GM20431 (cell line): ENCODE data around the gene BBS9.

Experiments used
- in situ Hi-C: fragments of 300-500 bp; cut with MseI, MboI; formaldehyde crosslinking; loops from one replicate; pipeline ENCODE4 v1.15.0; 2020; ENCODE audit warnings: low sequenced_read_pairs; ENCODE audit not compliant: unreplicated experiment

Gene BBS9

GRCh38 chr7:33626869-33627268, 497.5 kb downstream of the BBS9 start:
- in situ Hi-C loops = no loop called here

DNA sequence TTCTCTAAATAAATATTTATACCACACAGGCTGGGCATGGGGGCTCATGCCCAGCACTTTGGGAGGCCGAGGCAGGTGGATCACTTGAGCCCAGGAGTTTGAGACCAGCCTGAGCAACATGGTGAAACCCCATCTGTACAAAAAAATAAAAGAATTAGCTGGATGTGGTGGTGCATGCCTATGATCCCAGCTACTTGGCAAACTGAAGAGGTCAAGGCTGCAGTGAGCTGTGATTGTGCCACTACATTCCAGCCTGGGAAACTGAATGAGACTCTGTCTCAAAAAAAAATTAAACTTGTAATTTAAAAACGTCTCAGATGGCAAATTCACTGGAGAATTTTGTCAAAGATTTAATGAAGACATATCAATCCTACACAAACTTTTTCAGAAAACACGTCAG, 498.4 kb downstream of the BBS9 start:
- in situ Hi-C loops = no loop called here

- in situ Hi-C loops = no loop called here
These were observed 499.5 kb downstream of the BBS9 start for GRCh38 chr7:33628894-33629293.

DNA sequence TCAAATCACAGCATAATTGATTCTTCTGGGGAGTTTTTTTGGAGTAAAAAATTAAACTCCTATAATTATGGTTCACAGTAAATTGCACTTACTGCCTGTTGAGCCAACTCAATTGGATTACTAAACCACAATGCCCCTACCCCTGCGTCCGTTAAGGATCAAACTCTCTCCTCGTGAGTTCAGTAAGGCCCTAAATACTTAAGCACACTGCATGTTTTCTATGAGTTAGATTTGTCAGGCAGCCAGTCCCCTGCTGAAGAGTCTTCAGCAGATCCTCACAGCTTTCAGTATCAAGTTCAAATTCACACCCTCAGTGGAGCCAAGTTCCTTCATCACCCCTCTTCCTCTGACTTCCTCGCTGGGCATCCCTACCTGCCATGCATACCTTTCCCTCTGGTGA, 501.0 kb downstream of the BBS9 start:
- in situ Hi-C loops = no loop called here

- in situ Hi-C loops = no loop called here
These were observed 503.0 kb downstream of the BBS9 start for GRCh38 chr7:33632322-33632721.

DNA sequence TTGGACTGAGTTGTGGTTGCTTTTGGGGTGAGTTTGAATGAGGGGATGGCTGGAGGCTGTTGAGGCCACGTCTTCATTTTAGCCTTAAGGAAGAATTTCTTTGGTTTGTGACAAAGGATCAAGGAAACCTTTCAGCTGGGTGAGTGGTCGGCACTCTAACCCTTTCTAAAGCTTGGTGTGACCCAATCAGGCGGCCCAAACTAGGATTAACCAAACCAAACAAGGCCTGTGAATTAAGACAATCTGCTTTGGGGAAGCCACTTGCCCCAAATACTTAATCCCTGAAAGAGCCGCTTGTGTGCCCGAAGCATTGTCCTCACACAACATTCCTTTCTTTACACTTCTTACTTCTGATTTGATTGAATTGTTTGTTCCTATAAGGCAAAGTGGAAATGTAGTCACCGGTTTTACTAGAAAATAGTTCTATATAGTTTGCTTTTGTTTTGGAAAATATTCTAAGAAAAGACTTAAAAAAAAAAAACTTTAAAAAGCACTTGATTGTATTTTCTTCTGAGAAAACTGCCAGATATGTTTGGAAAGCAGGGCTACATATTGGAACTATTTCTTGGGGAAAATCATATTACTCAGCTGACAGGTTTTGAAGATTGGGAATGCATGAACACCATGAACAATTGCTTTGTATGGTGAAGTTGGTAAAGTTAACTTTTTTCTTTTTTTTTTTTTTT, 503.6 kb downstream of the BBS9 start:
- in situ Hi-C loops = no loop called here

DNA sequence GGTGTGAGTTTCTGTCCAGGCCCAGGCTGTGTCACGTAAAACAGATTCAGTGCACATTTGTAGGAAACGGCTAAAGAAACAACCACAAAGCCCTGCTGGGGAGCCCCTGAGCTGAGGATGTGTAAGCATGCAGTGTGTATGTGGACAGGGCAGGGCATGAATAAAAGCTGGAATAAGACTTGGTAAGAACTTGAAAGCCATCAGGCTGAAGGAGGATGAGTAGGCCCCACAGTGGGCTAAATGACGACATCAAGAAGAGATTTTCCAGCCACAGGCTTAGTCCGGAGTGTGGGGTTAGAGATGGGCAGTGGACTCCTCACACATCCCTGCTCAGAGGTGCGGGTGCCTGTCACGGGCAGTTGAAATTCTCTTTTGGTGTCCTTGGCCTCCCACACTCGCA, 505.2 kb downstream of the BBS9 start:
- in situ Hi-C loops = no loop called here

DNA sequence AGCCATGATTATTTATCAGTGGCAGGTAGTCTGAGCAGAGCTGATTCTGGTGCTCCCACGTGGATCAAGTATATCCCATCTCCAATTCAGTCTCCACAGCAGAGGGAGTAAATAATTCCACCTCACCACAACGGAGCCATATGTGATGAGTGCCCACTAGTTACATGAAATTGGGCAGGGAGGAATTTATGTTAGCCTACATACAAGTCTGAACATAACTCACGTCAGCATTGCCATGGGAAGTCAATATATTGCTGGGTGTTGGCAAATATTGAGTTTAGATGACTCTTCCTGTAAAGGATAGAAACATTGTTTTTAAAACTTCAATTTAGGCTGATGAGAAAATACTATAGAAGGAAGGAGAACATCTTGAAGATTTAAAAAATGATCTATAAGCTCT, 507.0 kb downstream of the BBS9 start:
- in situ Hi-C loops = no loop called here

DNA sequence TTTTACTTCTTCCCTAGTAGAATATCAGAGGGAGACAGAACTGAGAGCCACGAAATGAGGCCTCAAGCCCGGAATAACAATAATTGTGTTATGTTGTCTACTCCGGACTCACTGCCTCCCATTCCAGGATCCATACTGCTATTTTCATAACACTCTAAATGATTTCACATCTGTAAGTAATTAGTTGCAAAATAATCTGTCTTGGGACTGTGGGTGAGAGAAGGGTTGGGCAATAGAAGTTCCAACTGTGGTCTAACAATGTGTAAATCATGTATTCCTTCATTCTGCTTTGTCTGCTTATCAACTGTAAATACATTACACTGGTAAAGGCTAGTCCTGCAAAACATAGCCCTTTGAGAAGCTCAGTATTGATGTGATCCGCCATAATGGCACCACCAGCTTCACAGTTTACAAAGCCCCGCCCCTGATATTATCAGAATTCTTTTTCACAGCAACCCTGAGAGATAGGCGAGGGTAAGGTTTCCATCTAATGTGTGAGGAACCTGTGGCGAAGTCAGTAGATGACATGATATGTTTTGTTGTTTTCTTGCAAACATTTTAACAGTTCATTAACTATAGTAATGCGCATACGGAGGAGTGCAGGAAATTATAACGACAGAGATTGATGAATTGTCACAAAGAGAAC, 510.3 kb downstream of the BBS9 start:
- in situ Hi-C loops = no loop called here

DNA sequence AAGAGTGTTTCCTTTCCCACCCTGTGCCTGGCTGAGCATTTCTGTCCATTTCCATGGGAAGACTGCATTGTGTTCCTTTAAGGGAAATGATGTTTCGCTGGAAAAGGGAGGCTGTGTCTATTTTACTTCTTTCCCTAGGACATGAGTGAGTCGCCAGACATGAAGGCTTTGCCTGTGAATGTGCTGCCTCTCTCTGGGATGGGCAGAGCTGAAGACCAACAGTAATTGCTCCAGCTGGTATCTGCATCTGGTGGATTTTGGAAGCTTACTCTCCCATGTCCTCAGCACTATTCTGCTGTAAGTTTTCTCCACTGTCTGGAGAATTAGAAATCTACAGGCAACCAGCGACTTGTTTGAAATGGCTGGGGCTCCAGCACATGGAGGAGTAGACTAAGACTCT, 511.4 kb downstream of the BBS9 start:
- in situ Hi-C loops = no loop called here

DNA sequence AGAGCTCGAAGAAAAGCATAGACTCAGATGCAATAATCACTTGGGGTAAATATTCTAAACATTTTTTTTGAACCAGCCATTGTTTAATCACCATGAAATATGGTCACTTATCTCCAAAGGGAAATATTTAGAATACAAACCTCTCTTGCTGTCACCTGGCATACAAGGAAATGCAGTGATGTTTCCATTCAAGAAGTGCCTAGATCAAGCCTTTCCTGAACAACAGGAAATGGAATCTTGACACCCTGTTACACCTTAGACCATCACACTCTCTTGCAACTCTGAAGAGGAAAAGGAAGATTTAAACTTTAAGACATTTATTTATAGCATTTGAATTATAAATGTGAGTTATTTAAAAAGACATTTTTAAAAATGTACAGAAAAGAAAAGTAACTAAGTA, 512.9 kb downstream of the BBS9 start:
- in situ Hi-C loops = no loop called here

- in situ Hi-C loops = no loop called here
These were observed 514.2 kb downstream of the BBS9 start for GRCh38 chr7:33643530-33643929.

GRCh38 chr7:33644489-33644888, 515.1 kb downstream of the BBS9 start:
- in situ Hi-C loops = no loop called here

GRCh38 chr7:33645104-33645503, 515.7 kb downstream of the BBS9 start:
- in situ Hi-C loops = no loop called here

GRCh38 chr7:33646166-33646565, 516.8 kb downstream of the BBS9 start:
- in situ Hi-C loops = no loop called here

DNA sequence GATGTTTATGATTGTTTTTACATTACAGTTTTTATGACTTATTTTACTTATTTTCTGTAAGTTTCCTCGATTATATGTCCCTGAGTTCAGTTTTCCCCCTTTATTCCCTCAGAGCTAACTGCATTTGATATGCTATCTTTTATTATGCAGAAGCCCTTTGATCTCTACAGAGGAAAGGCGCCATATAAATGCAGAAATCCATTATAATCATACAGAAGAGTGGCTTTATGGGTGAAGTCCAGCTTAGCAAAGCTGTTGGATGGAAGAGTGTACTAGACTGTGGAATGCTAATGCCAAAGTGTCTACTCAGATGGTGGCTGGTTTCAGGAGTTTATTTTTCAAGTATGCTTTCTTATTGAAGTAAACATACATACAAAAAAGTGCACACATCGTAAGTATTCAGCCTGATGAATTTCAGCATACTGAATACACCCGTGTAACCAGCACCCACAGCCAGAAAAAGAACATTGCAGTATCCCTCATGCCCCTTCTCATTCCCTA, 517.6 kb downstream of the BBS9 start:
- in situ Hi-C loops = no loop called here

DNA sequence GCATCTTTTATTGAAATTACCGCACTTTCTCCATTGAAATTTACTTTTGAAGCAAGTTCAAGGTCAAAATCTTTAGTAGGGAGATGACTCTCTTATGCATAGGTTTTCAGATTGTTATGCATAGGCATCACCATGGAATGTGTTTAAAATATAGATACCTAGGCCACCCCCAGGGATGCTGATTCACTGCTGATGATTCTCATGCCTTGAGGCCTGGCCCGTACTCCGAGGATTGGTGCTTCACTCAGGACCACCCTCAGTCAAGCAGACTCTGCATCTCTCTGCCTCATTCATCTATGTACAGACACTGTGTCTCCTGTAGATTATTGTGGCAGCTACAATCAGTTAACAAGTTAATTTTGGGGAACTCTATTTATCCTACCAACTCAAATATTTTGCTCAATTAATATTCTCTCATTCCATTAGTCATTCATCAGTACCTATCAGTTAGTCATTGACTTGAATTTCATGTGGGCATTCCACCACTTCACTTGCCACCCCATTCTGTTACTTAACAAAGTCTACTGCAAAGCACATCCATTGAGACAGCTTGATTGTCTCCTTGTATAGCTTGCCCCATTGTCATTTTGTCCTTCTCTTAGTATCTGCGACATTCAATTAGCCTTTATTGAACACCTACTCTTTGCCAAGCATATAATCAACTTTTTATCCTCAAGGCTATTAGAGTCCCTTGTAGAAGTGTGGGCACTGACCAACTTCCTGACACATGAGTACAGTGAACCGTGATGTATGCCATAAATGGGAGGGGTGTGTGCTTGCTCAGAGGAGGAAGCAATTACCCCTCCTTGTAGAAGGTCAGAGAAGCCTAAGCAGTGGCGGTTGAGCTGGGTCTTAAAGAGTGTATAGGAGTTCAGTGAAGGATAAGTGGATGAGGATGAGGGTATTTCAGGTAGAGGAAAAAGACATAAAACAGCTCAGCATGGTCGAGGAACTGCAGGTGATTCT, 520.4 kb downstream of the BBS9 start:
- in situ Hi-C loops = no loop called here

DNA sequence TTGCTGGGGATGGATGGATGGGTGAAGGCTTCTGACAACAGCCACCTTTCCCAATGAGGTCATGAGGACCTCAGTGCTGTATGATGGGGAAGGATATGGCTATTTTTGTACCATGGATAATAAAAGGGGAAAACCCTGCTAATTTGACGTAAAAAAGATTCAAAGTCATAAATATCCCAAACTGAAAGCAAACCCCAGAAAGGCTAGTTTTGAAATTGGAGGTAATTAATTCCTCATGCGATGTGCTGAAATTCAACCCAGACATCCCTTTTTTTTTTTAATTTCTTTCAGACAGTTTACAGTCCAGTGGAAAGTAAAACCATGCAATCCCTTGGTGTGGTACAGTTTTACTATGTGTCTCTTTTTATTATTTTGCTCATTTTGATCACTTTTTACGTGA, 521.5 kb downstream of the BBS9 start:
- in situ Hi-C loops = no loop called here

GRCh38 chr7:33651998-33652515, 522.7 kb downstream of the BBS9 start:
- in situ Hi-C loops = no loop called here

- in situ Hi-C loops = no loop called here
These were observed 525.3 kb downstream of the BBS9 start for GRCh38 chr7:33654676-33655075.
